NCI-H2171 (cell line): ENCODE results near the gene E2F1.
"Not testable (repeated sequence)": the region's sequence is repeated elsewhere in the genome, so short reads cannot be mapped to it uniquely, and the experiment has no call there.

Experiments
- DNase-seq: peaks from one replicate; lab custom pipeline; 2025; lab: John Stamatoyannopoulos, UW

Gene E2F1

DNA sequence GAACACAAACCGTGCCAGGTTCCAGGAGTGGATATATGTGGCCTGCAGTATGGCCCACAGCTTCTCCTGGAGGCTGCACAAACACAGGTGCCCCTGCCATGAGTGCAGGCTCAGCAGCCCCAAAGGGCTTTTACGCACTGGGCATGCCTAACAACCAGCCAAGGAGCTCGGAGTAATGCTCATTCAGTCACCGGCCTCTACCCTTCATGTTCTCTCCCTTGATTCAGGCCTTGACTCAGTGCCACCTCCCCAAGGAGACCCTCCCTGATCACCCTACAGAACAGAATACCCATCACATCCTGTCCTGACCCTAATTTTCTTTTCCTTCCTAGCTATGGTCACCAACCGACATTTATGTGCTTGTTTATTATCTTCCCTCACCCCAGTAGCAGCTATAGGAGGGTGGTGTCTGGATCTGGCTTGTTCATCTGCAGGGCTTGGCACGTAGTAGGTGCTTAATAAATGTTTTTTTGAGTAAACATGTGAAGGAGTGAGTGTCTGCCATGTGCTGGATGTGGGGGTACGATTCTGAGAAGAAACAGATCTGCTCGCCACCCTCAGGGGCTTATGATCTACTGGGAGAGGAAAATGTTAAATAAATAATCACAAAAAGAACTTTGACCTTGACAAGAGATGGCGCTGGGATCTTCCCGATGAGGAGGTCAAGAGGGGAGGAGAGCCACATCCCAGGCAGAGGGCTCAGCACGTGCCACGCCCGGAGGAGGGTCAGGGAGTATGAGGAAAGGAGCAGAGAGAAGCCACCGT lies 24.7 kb upstream of the E2F1 start:
- DNase-seq, result no peak

DNA sequence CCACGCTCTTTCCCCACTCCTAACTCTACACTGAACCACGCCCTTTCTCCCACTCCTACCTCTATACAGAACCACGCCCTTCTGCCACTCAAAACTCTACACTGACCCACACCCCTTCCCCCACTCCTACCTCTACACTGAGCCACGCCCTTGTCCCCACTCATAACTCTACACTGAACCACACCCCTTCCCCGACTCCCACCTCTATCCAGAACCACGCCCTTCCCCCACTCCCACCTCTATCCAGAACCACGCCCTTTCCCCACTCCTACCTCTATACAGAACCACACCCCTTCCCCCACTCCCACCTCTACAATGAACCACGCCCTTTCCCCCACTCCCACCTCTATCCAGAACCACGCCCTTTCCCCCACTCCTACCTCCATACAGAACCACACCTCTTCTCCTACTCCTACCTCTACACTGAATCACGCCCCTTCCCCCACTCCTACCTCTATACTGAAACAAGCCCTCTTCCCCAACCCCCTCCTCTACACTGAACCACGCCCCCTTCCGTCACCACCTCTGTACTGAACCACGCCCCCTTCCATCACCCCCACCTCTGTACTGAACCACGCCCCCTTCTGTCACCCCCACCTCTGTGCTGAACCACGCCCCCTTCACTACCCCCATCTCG lies 23.8 kb upstream of the E2F1 start:
- DNase-seq, result no peak

DNA sequence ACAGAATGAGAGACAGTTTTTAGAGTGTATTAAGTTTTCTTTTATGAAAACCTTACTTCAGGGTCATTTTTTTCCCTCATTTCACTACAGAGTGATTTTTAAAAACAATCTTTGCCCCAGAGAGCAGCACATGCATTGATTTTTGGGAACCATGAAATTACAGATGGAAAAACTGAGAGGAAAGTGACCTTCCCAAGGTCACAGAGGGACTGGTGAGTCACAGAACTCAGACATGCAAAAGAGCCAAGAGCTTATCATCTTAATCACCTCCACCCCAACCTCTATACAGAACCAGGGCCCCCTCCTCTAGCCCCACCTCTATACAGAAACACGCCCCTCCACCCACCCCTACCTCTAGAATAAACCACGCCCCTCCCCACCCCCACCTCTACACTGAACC lies 23.2 kb upstream of the E2F1 start:
- DNase-seq, result no peak

DNA sequence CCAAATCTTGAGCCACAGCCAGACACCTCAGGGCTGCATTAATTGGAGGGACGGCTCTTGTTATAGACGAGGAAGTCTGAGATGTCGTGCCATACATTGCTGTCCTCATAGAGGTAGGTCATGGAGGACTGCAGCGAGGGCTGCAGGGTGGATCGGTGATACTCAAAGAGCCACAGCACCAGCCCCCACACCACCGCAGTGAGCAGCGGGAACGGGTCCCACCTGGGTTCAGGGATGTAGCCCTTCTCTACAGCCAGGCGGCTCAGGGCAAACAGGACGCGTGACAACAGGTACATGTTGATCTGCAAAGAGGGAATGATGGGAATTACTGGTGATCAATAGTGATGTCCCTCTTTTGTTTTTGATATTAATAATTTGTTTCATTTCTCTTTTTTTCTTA lies 21.5 kb upstream of the E2F1 start:
- DNase-seq, result no peak

GRCh38 chr20:33704197-33704924 lies 18.2 kb upstream of the E2F1 start:
- DNase-seq, result no peak

GRCh38 chr20:33703498-33704137 lies 17.4 kb upstream of the E2F1 start:
- DNase-seq, result no peak

DNA sequence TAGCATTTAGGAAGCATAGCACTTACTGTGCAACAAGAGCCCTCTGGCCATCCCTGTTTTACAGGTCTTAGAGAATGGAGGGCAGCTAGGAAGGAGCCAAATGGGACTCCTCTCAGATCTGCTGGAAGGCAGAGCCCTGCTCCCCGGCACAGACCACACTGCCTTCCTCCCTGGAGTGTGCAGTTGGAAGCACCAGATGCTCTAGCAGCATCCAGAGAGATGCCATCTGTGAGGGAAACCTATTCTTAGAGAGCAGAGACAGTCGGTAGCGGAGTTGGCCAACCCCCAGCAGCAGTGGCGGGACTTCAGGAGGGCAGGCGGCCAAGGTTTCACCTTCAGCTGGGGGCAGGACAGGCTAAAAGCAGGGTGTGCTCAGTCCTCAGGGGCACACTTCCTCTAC lies 16.7 kb upstream of the E2F1 start:
- DNase-seq, result peak; percentile 98

GRCh38 chr20:33701629-33702450 lies 15.7 kb upstream of the E2F1 start:
- no peak for DNase-seq

GRCh38 chr20:33700696-33701441 lies 14.7 kb upstream of the E2F1 start:
- DNase-seq, result not testable (repeated sequence)

DNA sequence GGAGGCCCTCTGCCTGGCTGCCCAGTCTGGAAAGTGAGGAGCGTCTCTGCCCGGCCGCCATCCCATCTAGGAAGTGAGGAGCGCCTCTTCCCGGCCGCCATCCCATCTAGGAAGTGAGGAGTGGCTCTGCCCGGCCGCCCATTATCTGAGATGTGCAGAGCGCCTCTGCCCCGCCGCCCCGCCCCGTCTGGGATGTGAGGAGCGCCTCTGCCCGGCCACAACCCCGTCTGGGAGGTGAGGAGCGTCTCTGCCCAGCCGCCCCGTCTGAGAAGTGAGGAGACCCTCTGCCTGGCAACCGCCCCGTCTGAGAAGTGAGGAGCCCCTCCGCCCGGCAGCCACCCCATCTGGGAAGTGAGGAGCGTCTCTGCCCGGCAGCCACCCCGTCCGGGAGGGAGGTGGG lies 12.8 kb upstream of the E2F1 start:
- DNase-seq, result not testable (repeated sequence)

- no peak for DNase-seq
Measured at GRCh38 chr20:33697129-33697528, 10.9 kb upstream of the E2F1 start.

- DNase-seq, result no peak
Measured at GRCh38 chr20:33696448-33696847, 10.3 kb upstream of the E2F1 start.

DNA sequence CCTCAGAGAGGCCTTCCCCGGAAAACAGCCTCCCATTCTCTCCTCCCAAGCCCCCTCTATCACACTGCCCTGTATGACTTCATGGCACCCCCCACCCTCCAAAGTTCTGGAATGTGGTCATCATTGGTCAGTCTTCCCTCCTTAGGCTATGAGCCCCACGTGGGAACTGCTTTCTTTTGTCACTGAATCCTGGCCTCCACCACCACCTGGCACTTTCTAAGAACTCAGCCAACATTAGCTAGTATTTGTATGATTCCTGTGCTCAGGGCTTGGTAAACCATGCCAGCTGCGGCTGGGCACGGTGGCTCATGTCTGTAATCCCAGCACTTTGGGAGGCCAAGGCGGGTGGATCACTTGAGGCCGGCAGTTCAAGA lies 8.4 kb upstream of the E2F1 start:
- no peak for DNase-seq

GRCh38 chr20:33693741-33694638 lies 7.8 kb upstream of the E2F1 start:
- DNase-seq, result no peak

DNA sequence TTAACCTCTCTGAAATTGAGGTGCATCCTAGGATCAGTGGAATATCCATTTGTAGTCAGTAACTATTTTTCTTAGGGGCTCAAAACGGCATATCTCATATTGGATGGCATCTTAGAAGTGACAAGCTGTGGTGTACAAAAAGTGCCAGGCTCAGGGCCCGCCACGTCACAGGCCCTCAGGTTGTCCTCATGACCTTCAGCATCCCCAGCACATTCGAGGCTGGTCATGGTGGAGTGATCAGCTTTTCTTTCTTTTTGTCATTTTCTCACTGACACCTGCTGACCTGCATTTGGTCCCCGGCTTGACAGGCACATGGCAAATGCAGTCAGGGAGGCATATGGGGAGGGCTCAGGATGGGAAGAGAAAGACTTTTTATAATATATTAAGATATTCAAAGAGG lies 7.1 kb upstream of the E2F1 start:
- no peak for DNase-seq

- DNase-seq, result no peak
Measured at GRCh38 chr20:33689973-33690372, 3.8 kb upstream of the E2F1 start.

- DNase-seq, result no peak
Measured at GRCh38 chr20:33689493-33689892, 3.3 kb upstream of the E2F1 start.

DNA sequence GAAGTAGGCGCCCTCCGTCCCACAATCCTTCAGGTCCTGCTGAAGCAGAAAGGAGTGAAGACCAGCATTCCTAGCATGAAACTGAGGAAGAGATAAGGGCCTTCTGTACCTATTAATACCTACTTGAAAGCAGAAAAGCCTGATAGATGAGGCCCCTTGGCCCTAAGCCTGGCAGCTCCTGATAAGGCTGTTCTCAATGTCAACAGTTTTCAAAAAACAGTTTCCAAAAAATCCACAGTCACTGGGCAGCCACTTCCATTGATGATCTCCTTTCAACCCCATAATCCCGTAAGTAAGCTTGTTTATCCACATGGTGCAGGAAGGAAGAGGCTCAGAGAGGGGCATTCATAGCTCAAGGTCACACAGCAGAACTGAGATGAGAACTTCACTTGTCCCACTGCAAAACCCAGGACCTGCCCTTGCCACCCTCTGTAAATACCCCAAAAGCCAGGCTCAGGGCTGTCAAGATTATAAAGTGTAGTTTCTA lies 2.8 kb upstream of the E2F1 start:
- no peak for DNase-seq

DNA sequence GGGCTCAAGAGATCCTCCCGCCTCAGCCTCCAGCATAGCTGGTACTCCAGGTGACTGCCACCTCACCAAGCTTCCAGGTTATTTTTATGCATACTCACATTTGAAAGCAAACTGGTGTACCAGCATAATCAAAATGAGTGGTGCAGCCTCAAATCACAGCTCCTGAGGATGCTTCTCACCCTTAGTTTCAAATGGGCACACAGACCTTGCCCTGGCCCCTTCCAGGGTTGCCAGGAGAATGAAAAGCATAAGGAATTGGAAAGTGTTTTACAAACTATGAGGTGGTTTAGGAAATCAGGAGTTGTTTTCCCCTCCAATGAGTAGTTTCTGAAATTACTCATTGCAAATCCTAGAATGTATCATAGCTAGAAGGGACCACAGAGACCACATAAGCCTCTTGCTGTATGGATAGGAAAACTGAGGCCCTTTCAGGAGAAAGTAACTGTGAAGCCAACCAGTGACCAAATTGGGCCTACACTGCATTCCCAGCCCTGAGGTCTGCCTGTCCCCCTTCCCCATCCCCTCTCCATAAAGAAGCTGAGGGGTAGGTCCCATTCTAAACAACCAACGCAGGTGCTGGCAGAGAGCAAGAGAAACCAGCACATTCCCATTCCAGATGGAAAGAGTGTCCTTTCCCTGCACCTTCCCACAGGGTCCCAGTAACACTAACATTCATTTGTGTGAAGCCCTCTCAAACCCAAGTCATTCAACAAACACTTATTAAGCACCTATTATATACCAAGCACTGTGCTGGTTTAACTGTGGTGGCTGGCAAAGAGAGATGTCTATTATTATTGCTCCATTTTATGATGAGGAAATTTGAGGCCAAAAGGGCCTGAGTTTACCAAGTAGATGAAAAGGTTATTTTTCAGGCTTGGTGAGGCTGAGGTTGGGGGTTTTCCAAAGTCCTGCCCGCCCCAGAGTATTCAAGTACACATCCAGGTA lies 2.1 kb upstream of the E2F1 start:
- DNase-seq, result no peak
